GM12874 (cell line): Measurements from ENCODE around the gene TCTN1.
A peak's percentile ranks its signal among the peaks of the same experiment; 100 is the strongest.

Source experiments
- TF ChIP-seq, protein P1 (sequence below): IDR thresholded peaks from 2 replicates; pipeline ENCODE4 v1.5.1; 2011; ENCODE audit warnings: low read depth, mild to moderate bottlenecking, control low read depth, low read length, moderate library complexity; ENCODE audit not compliant: insufficient read depth

Gene TCTN1

DNA sequence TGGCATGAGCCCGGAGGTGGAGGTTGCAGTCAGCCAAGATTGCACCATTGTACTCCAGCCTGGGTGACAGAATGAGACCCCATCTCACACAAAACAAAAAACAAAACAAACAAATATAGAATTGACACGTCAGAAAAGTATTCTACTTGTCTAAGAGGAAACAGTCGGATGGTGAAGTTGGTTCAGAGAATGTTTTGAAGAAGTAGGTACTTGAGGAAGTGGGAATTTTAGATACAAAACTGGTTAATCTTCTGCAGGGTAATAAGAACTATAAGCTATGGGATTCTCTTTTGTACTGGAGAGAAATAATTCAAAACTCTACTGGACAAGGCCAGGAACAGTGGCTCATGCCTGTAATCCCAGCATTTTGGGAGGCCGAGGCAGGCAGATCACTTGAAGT lies 14.6 kb upstream of the TCTN1 start:
- TF ChIP-seq, protein P1, sequence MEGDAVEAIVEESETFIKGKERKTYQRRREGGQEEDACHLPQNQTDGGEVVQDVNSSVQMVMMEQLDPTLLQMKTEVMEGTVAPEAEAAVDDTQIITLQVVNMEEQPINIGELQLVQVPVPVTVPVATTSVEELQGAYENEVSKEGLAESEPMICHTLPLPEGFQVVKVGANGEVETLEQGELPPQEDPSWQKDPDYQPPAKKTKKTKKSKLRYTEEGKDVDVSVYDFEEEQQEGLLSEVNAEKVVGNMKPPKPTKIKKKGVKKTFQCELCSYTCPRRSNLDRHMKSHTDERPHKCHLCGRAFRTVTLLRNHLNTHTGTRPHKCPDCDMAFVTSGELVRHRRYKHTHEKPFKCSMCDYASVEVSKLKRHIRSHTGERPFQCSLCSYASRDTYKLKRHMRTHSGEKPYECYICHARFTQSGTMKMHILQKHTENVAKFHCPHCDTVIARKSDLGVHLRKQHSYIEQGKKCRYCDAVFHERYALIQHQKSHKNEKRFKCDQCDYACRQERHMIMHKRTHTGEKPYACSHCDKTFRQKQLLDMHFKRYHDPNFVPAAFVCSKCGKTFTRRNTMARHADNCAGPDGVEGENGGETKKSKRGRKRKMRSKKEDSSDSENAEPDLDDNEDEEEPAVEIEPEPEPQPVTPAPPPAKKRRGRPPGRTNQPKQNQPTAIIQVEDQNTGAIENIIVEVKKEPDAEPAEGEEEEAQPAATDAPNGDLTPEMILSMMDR = no peak

DNA sequence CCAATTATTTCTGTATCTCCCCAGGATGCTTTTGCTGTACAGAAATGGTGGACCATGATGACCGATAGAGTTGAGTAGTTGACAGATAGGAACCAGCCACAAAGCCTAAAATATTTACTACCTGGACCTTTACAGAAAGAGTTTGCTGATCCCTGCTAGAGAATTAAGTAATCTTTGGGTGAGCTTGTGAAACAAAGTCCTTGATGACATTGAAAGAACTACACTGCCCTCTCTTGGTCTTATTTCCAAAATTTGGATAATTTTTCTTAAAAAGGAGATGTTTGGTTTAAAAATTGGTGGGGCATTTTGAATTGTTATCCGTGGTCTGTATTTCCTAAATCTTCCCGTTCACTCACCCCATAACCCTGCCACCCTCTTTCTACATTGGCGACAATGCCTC lies 13.7 kb upstream of the TCTN1 start:
- TF ChIP-seq, protein P1 = no peak

- TF ChIP-seq, protein P1 = peak; percentile 61; the same call in 1 of the 2 replicates
These were observed 11.7 kb upstream of the TCTN1 start for GRCh38 chr12:110602085-110602814.

DNA sequence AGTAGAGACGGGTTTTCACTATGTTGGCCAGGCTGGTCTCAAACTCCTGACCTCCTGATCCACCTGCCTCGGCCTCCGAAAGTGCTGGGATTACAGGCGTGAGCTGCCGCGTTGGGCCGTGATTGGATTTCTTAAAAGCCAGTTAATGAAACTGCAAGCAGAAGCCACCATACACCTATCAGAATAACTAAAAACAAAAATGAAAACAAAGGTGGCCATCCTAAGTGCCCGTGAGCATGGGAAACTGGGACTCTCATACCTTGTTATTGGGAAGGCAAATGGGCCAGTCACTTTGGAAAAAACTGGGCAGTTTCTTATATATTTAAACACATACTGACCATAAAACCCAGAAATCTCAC lies 7.7 kb upstream of the TCTN1 start:
- TF ChIP-seq, protein P1 = no peak

DNA sequence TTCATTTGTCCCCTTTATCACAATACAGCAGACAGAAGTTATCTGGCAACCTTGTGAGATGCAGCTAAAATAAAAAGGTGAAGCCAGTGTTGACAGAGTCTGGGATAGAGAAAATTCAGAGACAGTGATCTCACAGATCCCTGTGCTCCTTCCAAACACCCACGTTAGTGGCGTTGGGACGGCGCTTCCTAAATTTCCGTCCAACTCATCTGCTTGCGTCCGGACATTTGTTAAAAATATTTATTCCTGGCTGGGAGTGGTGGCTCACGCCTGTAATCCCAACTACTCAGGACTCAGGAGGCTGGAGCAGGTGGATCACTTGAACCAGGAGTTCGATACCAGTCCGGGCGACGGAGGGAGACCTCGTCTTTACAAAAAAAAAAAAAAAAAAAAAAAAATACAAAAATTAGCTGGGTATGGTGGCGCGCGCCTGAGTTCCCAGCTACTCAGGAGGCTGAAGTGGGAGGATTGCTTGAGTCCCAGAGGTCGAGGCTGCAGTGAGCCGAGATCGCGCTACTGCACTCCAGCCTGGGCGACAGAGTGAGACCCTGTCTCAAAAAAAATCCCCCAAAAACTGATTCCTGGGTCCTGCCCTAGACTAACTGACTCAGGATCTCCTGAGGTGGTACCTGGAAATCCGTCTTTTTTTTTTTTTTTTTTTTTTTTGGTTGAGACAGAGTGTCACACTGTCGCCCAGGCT lies 708 bp upstream of the TCTN1 start:
- TF ChIP-seq, protein P1 = no peak

- TF ChIP-seq, protein P1 = no peak
These were observed 1.2 kb downstream of the TCTN1 start for GRCh38 chr12:110615171-110615570.

- TF ChIP-seq, protein P1 = no peak
These were observed 2.7 kb downstream of the TCTN1 start for GRCh38 chr12:110616471-110617115.
